GM12873 (cell line): ENCODE measurements around the gene RNF215.

Experiments used
- TF ChIP-seq, protein P1 (sequence below): IDR thresholded peaks from 2 replicates; pipeline ENCODE4 v1.5.1; 2012; ENCODE audit warnings: low read depth, mild to moderate bottlenecking, moderate library complexity, low read length, control low read depth; ENCODE audit not compliant: insufficient read depth; ENCODE audit errors: missing control alignments

RNF215 gene

DNA sequence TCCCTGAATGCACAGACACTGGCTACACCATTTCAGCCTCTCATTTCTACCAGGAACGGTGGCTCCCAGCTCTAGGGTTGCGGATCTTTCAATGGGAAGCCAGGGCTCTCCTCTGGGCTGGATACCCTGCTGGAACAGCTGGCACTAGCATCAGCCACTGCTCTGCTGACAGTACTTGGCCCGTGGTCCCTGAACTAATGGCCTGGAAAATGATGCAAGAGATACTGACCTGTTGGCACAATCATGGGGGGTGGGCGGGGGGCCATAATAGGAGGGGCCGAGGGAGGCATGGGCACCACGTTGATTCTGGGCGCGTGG is 49.8 kb downstream of the RNF215 start:
- TF ChIP-seq, protein P1, sequence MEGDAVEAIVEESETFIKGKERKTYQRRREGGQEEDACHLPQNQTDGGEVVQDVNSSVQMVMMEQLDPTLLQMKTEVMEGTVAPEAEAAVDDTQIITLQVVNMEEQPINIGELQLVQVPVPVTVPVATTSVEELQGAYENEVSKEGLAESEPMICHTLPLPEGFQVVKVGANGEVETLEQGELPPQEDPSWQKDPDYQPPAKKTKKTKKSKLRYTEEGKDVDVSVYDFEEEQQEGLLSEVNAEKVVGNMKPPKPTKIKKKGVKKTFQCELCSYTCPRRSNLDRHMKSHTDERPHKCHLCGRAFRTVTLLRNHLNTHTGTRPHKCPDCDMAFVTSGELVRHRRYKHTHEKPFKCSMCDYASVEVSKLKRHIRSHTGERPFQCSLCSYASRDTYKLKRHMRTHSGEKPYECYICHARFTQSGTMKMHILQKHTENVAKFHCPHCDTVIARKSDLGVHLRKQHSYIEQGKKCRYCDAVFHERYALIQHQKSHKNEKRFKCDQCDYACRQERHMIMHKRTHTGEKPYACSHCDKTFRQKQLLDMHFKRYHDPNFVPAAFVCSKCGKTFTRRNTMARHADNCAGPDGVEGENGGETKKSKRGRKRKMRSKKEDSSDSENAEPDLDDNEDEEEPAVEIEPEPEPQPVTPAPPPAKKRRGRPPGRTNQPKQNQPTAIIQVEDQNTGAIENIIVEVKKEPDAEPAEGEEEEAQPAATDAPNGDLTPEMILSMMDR, result no peak

DNA sequence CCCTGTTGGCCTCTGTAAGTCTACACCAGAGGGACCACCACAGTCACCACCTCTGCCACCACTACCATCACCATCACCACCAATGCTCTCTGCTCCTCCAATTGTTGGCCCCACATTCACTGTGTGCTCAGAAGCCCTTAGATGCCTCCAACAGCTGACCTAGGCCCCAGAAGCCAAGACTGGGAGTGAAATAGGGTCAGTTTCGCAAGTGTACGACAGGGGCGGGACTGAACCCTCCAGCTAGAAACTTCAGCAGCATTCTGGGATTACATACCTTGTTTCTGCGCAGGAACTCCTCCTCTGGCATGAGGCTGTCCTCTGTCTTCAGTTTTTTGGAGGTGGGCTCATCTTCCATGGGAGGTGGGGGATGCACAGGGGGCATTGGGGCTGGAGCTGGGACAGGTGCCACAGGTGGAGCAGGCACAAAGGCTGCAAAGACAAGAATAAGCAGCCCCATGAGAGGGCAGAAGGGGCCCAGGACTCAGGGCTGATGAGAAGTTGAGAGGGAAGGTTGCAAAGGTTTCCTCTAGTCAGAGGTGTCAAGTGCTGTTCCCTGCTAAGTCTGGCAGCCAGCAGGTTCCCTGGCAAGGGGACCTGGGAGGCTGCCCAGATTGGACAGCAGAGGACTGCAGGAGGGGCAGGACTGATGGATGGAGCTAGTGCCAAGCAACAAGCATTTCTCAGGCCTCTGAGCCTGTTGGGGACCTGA is 50.3 kb downstream of the RNF215 start:
- TF ChIP-seq, protein P1, result no peak

GRCh38 chr22:30335236-30335635 is 52.0 kb downstream of the RNF215 start:
- TF ChIP-seq, protein P1, result no peak

DNA sequence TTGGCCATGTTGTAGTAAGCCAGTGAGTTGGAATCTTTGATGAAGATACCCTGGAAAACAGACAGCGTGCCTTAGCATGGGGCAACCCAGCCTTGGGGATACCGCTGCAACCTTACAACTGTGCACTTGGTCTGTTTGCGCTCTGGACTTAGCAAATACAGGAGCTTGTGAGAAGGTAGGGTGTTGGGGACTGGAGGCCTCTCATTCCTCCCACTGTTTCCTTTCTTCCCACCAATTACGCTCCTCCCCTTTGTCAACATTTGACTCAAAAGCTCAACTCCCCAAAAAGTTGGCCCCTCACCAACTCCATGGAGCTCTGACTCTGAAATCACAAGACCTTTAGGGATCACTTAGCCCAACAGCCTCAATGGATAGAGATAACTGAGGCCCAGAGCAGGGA is 52.6 kb downstream of the RNF215 start:
- TF ChIP-seq, protein P1, result no peak

DNA sequence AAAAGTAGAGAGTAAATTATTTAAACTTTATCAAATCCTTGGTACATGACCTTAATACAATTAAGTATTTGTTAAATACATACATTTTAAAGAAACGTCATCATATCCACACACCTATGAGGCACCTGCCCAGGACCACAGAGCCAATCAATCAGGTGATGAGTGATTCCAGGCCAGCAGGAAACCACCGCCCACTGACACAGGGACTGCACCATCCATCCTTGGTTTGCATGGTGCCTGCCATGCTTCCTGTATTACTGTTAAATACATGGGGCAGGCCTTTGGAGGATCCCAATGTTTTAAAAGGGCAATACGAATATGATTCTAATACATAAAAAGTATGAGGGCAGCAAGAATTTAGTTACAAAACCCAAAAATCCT is 53.5 kb downstream of the RNF215 start:
- TF ChIP-seq, protein P1, result no peak

DNA sequence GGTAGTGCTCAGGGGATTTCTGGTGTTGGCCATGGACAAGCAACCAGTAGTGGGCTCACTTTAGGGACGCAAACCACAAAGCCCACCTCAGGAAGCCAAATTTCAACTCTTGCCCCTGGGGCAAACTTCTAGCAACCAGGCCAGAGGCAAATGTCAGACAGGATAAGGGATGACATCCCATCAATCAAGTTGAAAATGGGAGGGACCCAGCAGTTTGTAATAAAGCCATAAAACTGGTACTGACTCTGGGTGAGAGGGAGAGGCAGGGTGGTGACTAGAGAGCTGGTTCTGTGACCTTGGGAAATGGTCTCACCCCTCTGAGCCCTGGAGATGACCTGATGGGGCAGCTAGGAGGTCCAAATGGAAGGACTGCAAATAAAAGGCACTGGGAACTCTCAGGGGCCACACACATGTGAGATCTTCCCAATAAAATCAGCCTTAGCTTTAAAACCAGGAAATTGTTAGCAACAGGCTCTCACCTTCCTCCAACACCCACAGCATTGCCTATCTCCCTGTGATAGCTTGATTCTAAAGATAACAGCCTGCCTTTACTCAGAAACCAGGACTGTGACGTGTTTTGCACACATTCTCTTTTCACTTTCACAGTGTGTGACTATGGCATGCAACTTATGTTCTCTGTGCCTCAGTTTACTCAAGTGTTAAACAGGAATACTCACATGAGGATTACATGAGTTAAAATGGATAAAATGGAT is 54.1 kb downstream of the RNF215 start:
- TF ChIP-seq, protein P1, result no peak

- TF ChIP-seq, protein P1, result no peak
Observed at GRCh38 chr22:30332551-30332950, 54.7 kb downstream of the RNF215 start.
